GM13977 (cell line): Measurements from ENCODE around the gene EMC1.
"Not testable (repeated sequence)": the region's sequence is repeated elsewhere in the genome, so short reads cannot be mapped to it uniquely, and the experiment has no call there.

Source experiments
- DNase-seq: peaks from one replicate; pipeline ENCODE4 v3.0.0; 2012; ENCODE audit warnings: low spot score
- CTCF ChIP-seq: IDR thresholded peaks from 2 replicates; pipeline ENCODE4 v1.5.1; 2012; ENCODE audit warnings: mild to moderate bottlenecking, control low read depth; ENCODE audit not compliant: insufficient read depth; ENCODE audit errors: extremely low read depth, missing control alignments
- in situ Hi-C: fragments of 300-500 bp; cut with MboI; formaldehyde crosslinking; loops from one replicate; pipeline ENCODE4 v1.12.0; 2022; ENCODE audit warnings: low sequenced_read_pairs, low pct_unique_long_range_greater_than_20kb, mixed read lengths, inconsistent platforms; ENCODE audit not compliant: unreplicated experiment

The EMC1 gene

GRCh38 chr1:19268445-19268844 is 17.1 kb upstream of the EMC1 start:
- in situ Hi-C loops: no loop called here
- TF ChIP-seq CTCF: no peak

GRCh38 chr1:19262744-19263143 is 11.4 kb upstream of the EMC1 start:
- no peak for DNase-seq
- no peak for TF ChIP-seq CTCF
- in situ Hi-C loops: no loop called here

More at GRCh38 chr1:19268445-19268844, 17.1 kb upstream of the EMC1 start:
- DNase-seq: no peak

- no peak for TF ChIP-seq CTCF
- in situ Hi-C loops: no loop called here
- no peak for DNase-seq
These were observed 10.7 kb upstream of the EMC1 start for GRCh38 chr1:19262047-19262446.

GRCh38 chr1:19260211-19261138 is 9.2 kb upstream of the EMC1 start:
- TF ChIP-seq CTCF: no peak
- in situ Hi-C loops: no loop called here
- no peak for DNase-seq

- in situ Hi-C loops: no loop called here
- TF ChIP-seq CTCF: no peak
- no peak for DNase-seq
These were observed 7.0 kb upstream of the EMC1 start for GRCh38 chr1:19258353-19258752.

- in situ Hi-C loops: no loop called here
- TF ChIP-seq CTCF: no peak
- no peak for DNase-seq
These were observed 6.0 kb upstream of the EMC1 start for GRCh38 chr1:19257178-19257914.

GRCh38 chr1:19256301-19256700 is 5.0 kb upstream of the EMC1 start:
- DNase-seq, in situ Hi-C loops: not testable (repeated sequence)
